Measurements from ENCODE around the gene PXYLP1.

GRCh38 chr3:141212555-141212954 is 19.1 kb upstream of the PXYLP1 start:
- no peak for TF ChIP-seq CTCF (conservative IDR thresholded peaks at IDR 0.05; ENCODE audit: low read depth, low read length)
- TF ChIP-seq EZH2phosphoT487 (IDR thresholded peaks at IDR 0.05; ENCODE audit: borderline replicate concordance, low read length), result no peak
- TF ChIP-seq EZH2 (IDR thresholded peaks at IDR 0.05; ENCODE audit: low read length, unreplicated experiment), result no peak
